A673 (cell line): ENCODE measurements around the gene SAFB2. TPM values are rescaled to one million over a fixed set of nuclear protein-coding genes. Genes with fewer than 3 reads are reported as not detected.

Source experiments
- BruUV-seq: library from RNA; stranded (reverse); fragments of 400-500 nt; replicated peaks from 2 replicates; lab custom pipeline; 2021; lab: Mats Ljungman, UMichigan
- CTCF ChIA-PET: fragments of 300-600 bp; sonication (Branson Sonifier 250); formaldehyde crosslinking; loops from one replicate; lab custom pipeline; 2022; ENCODE audit warnings: antibody characterized with exemption; lab: Charles Lee
- POLR2A ChIA-PET: fragments of 300-600 bp; sonication (Branson Sonifier 250); formaldehyde crosslinking; loops from one replicate; lab custom pipeline; 2022; ENCODE audit warnings: antibody characterized with exemption; ENCODE audit not compliant: low non-redundant PET; lab: Charles Lee
- DNase-seq: peaks from one replicate; pipeline ENCODE4 v3.0.0-alpha.2; 2015; ENCODE audit warnings: low spot score
- H3K27ac ChIP-seq: fragments of 200-600 bp; sonication (generic); 2 replicates; pipeline ENCODE4 v1.5.1; 2016; ENCODE audit warnings: mixed run types, low read depth, mild to moderate bottlenecking, mixed read lengths, antibody characterized with exemption, low read length; ENCODE audit not compliant: poor library complexity, severe bottlenecking
- H3K27me3 ChIP-seq: fragments of 200-600 bp; sonication (generic); replicated peaks from 2 replicates; pipeline ENCODE4 v1.6.1; 2017; ENCODE audit warnings: mixed run types, low read depth, mild to moderate bottlenecking, mixed read lengths, antibody characterized with exemption, low read length; ENCODE audit not compliant: insufficient read depth, poor library complexity
- H3K36me3 ChIP-seq: fragments of 200-600 bp; sonication (generic); 2 replicates; pipeline ENCODE4 v1.6.1; 2016; ENCODE audit warnings: mixed run types, mild to moderate bottlenecking, mixed read lengths, antibody characterized with exemption, low read length; ENCODE audit not compliant: insufficient read depth, poor library complexity, severe bottlenecking
- H3K4me1 ChIP-seq: fragments of 200-600 bp; sonication (generic); 2 replicates; pipeline ENCODE4 v1.6.1; 2017; ENCODE audit warnings: mixed run types, mild to moderate bottlenecking, mixed read lengths, antibody characterized with exemption, low read length; ENCODE audit not compliant: insufficient read depth, poor library complexity, severe bottlenecking
- H3K4me3 ChIP-seq: fragments of 200-600 bp; sonication (generic); 2 replicates; pipeline ENCODE4 v1.5.1; 2016; ENCODE audit warnings: low read depth, mixed run types, mild to moderate bottlenecking, mixed read lengths, low read length; ENCODE audit not compliant: poor library complexity, severe bottlenecking
- H3K9me3 ChIP-seq: fragments of 200-600 bp; sonication (generic); 2 replicates; pipeline ENCODE4 v1.6.1; 2016; ENCODE audit warnings: mixed run types, low read depth, mild to moderate bottlenecking, mixed read lengths, antibody characterized with exemption, low read length; ENCODE audit not compliant: poor library complexity, severe bottlenecking
- EZH2 ChIP-seq: fragments of 200-600 bp; sonication (generic); IDR thresholded peaks from 2 replicates; pipeline ENCODE4 v1.6.1; 2017; ENCODE audit warnings: borderline replicate concordance, low read depth, mild to moderate bottlenecking, mixed read lengths, antibody characterized with exemption, low read length; ENCODE audit not compliant: poor library complexity, severe bottlenecking
- intact Hi-C: fragments of 100-400 bp; cut with micrococcal nuclease; formaldehyde crosslinking; loops from one replicate; pipeline ENCODE4 v1.10.0; 2022; ENCODE audit not compliant: unreplicated experiment
- total RNA-seq: library from RNA; stranded (reverse); gene quantifications from 2 replicates; pipeline ENCODE4 v1.2.3, GENCODE V29; 2021
- TF ChIP-seq, protein P1 (sequence below): fragments of 300-800, 200-600 bp; sonication (generic); conservative IDR thresholded peaks from 2 replicates; pipeline ENCODE4 v1.5.1; 2017; ENCODE audit warnings: low read depth, mild to moderate bottlenecking, antibody characterized with exemption, low read length, moderate library complexity, mixed read lengths

The SAFB2 gene
- total RNA-seq, 1 experiment from 2014 or later = 153 TPM

DNA sequence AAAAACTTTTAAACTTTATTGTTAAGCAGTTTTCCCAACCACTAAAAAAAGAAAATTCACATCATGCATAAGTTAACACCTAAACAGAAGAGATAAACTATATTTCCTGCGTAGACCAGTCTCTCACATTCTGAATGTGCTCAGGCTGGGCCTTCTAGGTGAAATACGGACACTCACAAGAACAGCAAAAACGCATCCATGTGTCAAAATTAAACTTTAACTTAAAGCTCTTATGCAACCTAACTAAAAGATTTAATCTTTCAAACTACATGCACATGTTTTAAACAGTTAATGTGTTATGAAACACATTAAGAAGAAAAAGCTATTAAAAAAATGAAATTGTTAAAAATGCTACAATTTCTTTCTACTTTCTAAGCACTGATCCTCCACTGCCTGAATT, 2.6 kb downstream of the SAFB2 start:
- intact Hi-C loops = no loop called here
- Histone ChIP-seq H3K9me3 (no peaks in the 10 kb centered on the region), H3K36me3 (peaks cover 63% of the 10 kb centered on the region), H3K27ac (peak overlapping the region; percentile 27), H3K4me3 (peak overlapping the region; percentile 100), H3K4me1 (peaks cover 19% of the 10 kb centered on the region), H3K27me3 (no peaks in the 10 kb centered on the region)
- ChIA-PET CTCF (no interaction called here), POLR2A (no interaction called here)
- no peak for DNase-seq
- TF ChIP-seq, protein P1, sequence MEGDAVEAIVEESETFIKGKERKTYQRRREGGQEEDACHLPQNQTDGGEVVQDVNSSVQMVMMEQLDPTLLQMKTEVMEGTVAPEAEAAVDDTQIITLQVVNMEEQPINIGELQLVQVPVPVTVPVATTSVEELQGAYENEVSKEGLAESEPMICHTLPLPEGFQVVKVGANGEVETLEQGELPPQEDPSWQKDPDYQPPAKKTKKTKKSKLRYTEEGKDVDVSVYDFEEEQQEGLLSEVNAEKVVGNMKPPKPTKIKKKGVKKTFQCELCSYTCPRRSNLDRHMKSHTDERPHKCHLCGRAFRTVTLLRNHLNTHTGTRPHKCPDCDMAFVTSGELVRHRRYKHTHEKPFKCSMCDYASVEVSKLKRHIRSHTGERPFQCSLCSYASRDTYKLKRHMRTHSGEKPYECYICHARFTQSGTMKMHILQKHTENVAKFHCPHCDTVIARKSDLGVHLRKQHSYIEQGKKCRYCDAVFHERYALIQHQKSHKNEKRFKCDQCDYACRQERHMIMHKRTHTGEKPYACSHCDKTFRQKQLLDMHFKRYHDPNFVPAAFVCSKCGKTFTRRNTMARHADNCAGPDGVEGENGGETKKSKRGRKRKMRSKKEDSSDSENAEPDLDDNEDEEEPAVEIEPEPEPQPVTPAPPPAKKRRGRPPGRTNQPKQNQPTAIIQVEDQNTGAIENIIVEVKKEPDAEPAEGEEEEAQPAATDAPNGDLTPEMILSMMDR = no peak
- no peak for TF ChIP-seq EZH2
- BruUV-seq = no TSS peak

DNA sequence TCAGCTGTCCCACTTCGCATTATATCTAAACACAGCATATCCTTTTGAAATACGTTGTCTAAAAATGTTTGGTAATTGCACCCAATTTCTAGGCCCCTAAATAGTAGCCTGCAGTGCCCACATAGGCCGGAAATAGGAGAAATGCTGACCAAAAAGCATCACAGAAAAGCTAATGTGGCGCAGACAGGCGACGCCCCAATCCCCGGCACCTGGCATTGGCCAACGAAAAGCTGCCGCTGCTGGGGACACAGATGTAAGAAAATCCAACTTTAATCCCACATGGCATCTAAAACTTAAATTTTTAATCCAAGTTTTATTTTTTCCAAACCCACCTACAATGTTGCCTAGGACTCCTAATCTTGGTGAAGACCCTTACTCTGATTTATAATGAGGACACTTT, 4.0 kb downstream of the SAFB2 start:
- intact Hi-C loops = no loop called here
- Histone ChIP-seq H3K27me3 (no peaks in the 10 kb centered on the region), H3K4me1 (peaks cover 14% of the 10 kb centered on the region), H3K4me3 (no peak overlapping the region), H3K27ac (no peak overlapping the region), H3K9me3 (no peaks in the 10 kb centered on the region), H3K36me3 (peaks cover 73% of the 10 kb centered on the region)
- TF ChIP-seq EZH2 = no peak
- TF ChIP-seq, protein P1 = no peak
- no TSS peak for BruUV-seq
- ChIA-PET POLR2A (no interaction called here), CTCF (no interaction called here)
- DNase-seq = no peak

DNA sequence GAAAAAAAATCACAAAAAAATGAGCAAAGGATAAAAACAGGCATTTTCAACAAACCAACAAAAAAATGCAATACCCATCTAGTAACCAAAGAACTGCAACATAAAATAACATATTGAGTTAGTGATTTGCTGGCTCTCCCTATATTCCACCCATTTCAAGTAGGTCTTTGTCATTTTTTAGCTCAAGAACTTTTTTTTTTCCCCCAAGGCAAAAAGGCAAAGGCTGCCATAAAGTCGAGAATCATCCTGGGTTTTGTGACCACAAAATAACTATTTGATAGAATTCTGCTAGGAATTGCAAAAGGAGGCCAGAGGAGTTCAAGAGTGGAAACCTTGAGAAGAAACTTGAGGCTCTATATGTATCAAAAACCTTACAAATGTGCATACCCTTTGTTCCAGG, 5.5 kb downstream of the SAFB2 start:
- POLR2A ChIA-PET = interaction anchor here (0.6 kb wide), 1 partner anchor 212 kb away, joined by 3 read pairs; no protein-coding TSS in a partner anchor
- BruUV-seq = no TSS peak

More for the DNA sequence above, 5.5 kb downstream of the SAFB2 start:
- intact Hi-C loops = no loop called here
- H3K27ac ChIP-seq = no peak overlapping the region
- DNase-seq = no peak
- H3K4me1 ChIP-seq = peaks cover 14% of the 10 kb centered on the region
- H3K9me3 ChIP-seq = no peaks in the 10 kb centered on the region
- TF ChIP-seq EZH2 = no peak
- TF ChIP-seq, protein P1 = no peak
- CTCF ChIA-PET = no interaction called here
- H3K27me3 ChIP-seq = no peaks in the 10 kb centered on the region
- peaks cover 88% of the 10 kb centered on the region for H3K36me3 ChIP-seq
- no peak overlapping the region for H3K4me3 ChIP-seq
